ENCODE data around the gene EPHA10. TPM values are rescaled to one million over a fixed set of nuclear protein-coding genes. Genes with fewer than 3 reads are reported as not detected.

EPHA10 gene
- total RNA-seq, 6 donors from 2014 or later: 0.76 to 1.7 (median 0.92) TPM; not detected in 2

GRCh38 chr1:37714226-37714625 lies 50.7 kb downstream of the EPHA10 start:
- Histone ChIP-seq H3K36me3 (peaks cover 0 to 2% (median 0%) of the 10 kb centered on the region in 4 donors), H3K9me3 (no peaks in the 10 kb centered on the region), H3K4me3 (no peak overlapping the region), H3K4me1 (no peaks in the 10 kb centered on the region), H3K27ac (no peak overlapping the region), H3K27me3 (no peaks in the 10 kb centered on the region)
- WGBS, 2 donors: 80 to 88% methylated on average over 7 to 8 of the region's 8 CpGs
- TF ChIP-seq POLR2A (IDR thresholded peaks at IDR 0.05): no peak
- TF ChIP-seq EP300 (IDR thresholded peaks at IDR 0.05): no peak
- TF ChIP-seq POLR2AphosphoS5 (IDR thresholded peaks at IDR 0.05): no peak
- TF ChIP-seq CTCF (IDR thresholded peaks at IDR 0.05): no peak
- ATAC-seq (ENCODE audit: low FRiP score in 2 of 2) (no peak), DNase-seq (no peak)

GRCh38 chr1:37708471-37708870 lies 56.4 kb downstream of the EPHA10 start:
- ATAC-seq (ENCODE audit: low FRiP score in 2 of 2): no peak
- Histone ChIP-seq H3K27ac (no peak overlapping the region), H3K9me3 (no peaks in the 10 kb centered on the region), H3K4me1 (no peaks in the 10 kb centered on the region), H3K4me3 (no peak overlapping the region), H3K36me3 (peaks cover 0 to 21% (median 7%) of the 10 kb centered on the region in 4 donors), H3K27me3 (no peaks in the 10 kb centered on the region)
- DNase-seq: no peak
- TF ChIP-seq EP300 (IDR thresholded peaks at IDR 0.05): no peak
- TF ChIP-seq POLR2AphosphoS5 (IDR thresholded peaks at IDR 0.05): no peak
- TF ChIP-seq CTCF (IDR thresholded peaks at IDR 0.05): no peak
- 83 to 86% methylated on average over 3 to 4 of the region's 4 CpGs for WGBS, 2 donors

GRCh38 chr1:37705399-37705798 lies 59.5 kb downstream of the EPHA10 start:
- no peak for ATAC-seq (ENCODE audit: low FRiP score in 2 of 2)
- H3K36me3 ChIP-seq: peaks cover 0 to 25% (median 7%) of the 10 kb centered on the region in 4 donors
- no peaks in the 10 kb centered on the region for H3K4me1 ChIP-seq
- WGBS, 2 donors: 77 to 83% methylated on average over 8 of the region's 8 CpGs
- DNase-seq: no peak
- TF ChIP-seq POLR2AphosphoS5 (IDR thresholded peaks at IDR 0.05): no peak
- TF ChIP-seq EP300 (IDR thresholded peaks at IDR 0.05): no peak
- no peak for TF ChIP-seq POLR2A (IDR thresholded peaks at IDR 0.05)
- no peak for TF ChIP-seq CTCF (IDR thresholded peaks at IDR 0.05)
- H3K27ac ChIP-seq: no peak overlapping the region
- H3K27me3 ChIP-seq: no peaks in the 10 kb centered on the region
- H3K4me3 ChIP-seq: no peak overlapping the region
- H3K9me3 ChIP-seq: no peaks in the 10 kb centered on the region

GRCh38 chr1:37704966-37705365 lies 60.0 kb downstream of the EPHA10 start:
- 78% methylated on average over 3 of the region's 3 CpGs for WGBS, 2 donors
- Histone ChIP-seq H3K9me3 (no peaks in the 10 kb centered on the region), H3K36me3 (peaks cover 0 to 25% (median 7%) of the 10 kb centered on the region in 4 donors), H3K27me3 (no peaks in the 10 kb centered on the region), H3K4me1 (no peaks in the 10 kb centered on the region), H3K4me3 (no peak overlapping the region), H3K27ac (no peak overlapping the region)
- DNase-seq: no peak
- no peak for TF ChIP-seq CTCF (IDR thresholded peaks at IDR 0.05)
- no peak for TF ChIP-seq POLR2A (IDR thresholded peaks at IDR 0.05)
- no peak for TF ChIP-seq POLR2AphosphoS5 (IDR thresholded peaks at IDR 0.05)
- no peak for TF ChIP-seq EP300 (IDR thresholded peaks at IDR 0.05)
- ATAC-seq (ENCODE audit: low FRiP score in 2 of 2): no peak

- WGBS, 2 donors: 90 to 100% methylated on average over 14 of the region's 14 CpGs
- DNase-seq (peak in 1 of 2 donors; percentile 23), ATAC-seq (ENCODE audit: low FRiP score in 2 of 2) (no peak)
- Histone ChIP-seq H3K27me3 (no peaks in the 10 kb centered on the region), H3K4me3 (no peak overlapping the region), H3K27ac (no peak overlapping the region), H3K36me3 (peaks cover 0 to 17% (median 0%) of the 10 kb centered on the region in 4 donors), H3K4me1 (no peaks in the 10 kb centered on the region), H3K9me3 (no peaks in the 10 kb centered on the region)
- TF ChIP-seq POLR2A (IDR thresholded peaks at IDR 0.05) (no peak), POLR2AphosphoS5 (IDR thresholded peaks at IDR 0.05) (no peak), CTCF (IDR thresholded peaks at IDR 0.05) (no peak), EP300 (IDR thresholded peaks at IDR 0.05) (no peak)
Measured at GRCh38 chr1:37703061-37703460, 61.9 kb downstream of the EPHA10 start.
